Transverse colon (tissue), 3 donors: Measurements from ENCODE around the gene PRKAR1B.

Source experiments
- CTCF ChIP-seq, 5 experiments: fragments of 200-600 bp in 3 of 5; fragments of 450-650 bp in 2 of 5; sonication (generic) in 3 of 5; IDR thresholded peaks; 1 replicate in 2 of 5; 2 replicates in 3 of 5; pipeline ENCODE4 v1.5.1; 2016 to 2017; ENCODE audit warnings: antibody characterized with exemption in 5 of 5, inconsistent platforms in 3 of 5, mild to moderate bottlenecking in 2 of 5, moderate library complexity in 1 of 5
- EP300 ChIP-seq: sonication (generic); formaldehyde crosslinking; IDR thresholded peaks from one replicate; pipeline ENCODE4 v1.6.1; 2017; ENCODE audit warnings: antibody characterized with exemption, low read depth
- POLR2A ChIP-seq: fragments of 450-650 bp; IDR thresholded peaks from one replicate; pipeline ENCODE4 v1.6.1; 2016; ENCODE audit warnings: antibody characterized with exemption, mild to moderate bottlenecking, moderate library complexity

GRCh38 chr7:754531-755412 lies 27.7 kb upstream of the PRKAR1B start:
- TF ChIP-seq CTCF (IDR thresholded peaks at IDR 0.05) (no peak), EP300 (no peak), POLR2A (no peak)
